GM23338 (cell line): ENCODE measurements around the gene UTP4. TPM values are rescaled to one million over a fixed set of nuclear protein-coding genes. Genes with fewer than 3 reads are reported as not detected.

Source experiments
- ATAC-seq: fragments of 200-7000 bp; cut with Tn5 transposase; 3 replicates; pipeline ENCODE4 v1.9.1; 2020
- DNase-seq: peaks from one replicate; pipeline ENCODE4 v3.0.0-alpha.2; 2015; ENCODE audit warnings: low spot score
- H2AFZ ChIP-seq: fragments of 200-600 bp; sonication (generic); 2 replicates; pipeline ENCODE4 v1.8.0; 2016; ENCODE audit warnings: antibody characterized with exemption, mild to moderate bottlenecking, moderate library complexity
- H3F3A ChIP-seq: fragments of 200-600 bp; sonication (generic); replicated peaks from 2 replicates; pipeline ENCODE4 v1.8.0; 2017; ENCODE audit warnings: antibody characterized with exemption, mixed run types, low read depth
- H3K27ac ChIP-seq: fragments of 200-600 bp; sonication (generic); 2 replicates; pipeline ENCODE4 v1.6.1; 2016; ENCODE audit warnings: low read depth
- H3K27me3 ChIP-seq: fragments of 200-600 bp; sonication (generic); 2 replicates; pipeline ENCODE4 v1.8.0; 2016; ENCODE audit warnings: mild to moderate bottlenecking, mixed run types, moderate library complexity; ENCODE audit not compliant: insufficient read depth
- H3K36me3 ChIP-seq: fragments of 200-600 bp; sonication (generic); 2 replicates; pipeline ENCODE4 v1.8.0; 2016; ENCODE audit warnings: mild to moderate bottlenecking; ENCODE audit not compliant: insufficient read depth
- H3K4me1 ChIP-seq: fragments of 200-600 bp; sonication (generic); 2 replicates; pipeline ENCODE4 v1.8.0; 2016; ENCODE audit warnings: mild to moderate bottlenecking, moderate library complexity; ENCODE audit not compliant: insufficient read depth
- H3K4me2 ChIP-seq: fragments of 200-600 bp; sonication (generic); 2 replicates; pipeline ENCODE4 v1.7.1; 2017; ENCODE audit warnings: mixed run types
- H3K4me3 ChIP-seq: fragments of 200-600 bp; sonication (generic); 2 replicates; pipeline ENCODE4 v1.6.1; 2016; ENCODE audit warnings: mixed run types
- H3K79me2 ChIP-seq: fragments of 200-600 bp; sonication (generic); replicated peaks from 2 replicates; pipeline ENCODE4 v1.8.0; 2017; ENCODE audit warnings: mild to moderate bottlenecking; ENCODE audit not compliant: insufficient read depth
- H3K9me2 ChIP-seq: fragments of 200-600 bp; sonication (generic); 2 replicates; pipeline ENCODE4 v1.8.0; 2017; ENCODE audit not compliant: insufficient read depth
- H4K20me1 ChIP-seq: fragments of 200-600 bp; sonication (generic); replicated peaks from 2 replicates; pipeline ENCODE4 v1.8.0; 2017; ENCODE audit warnings: mild to moderate bottlenecking; ENCODE audit not compliant: insufficient read depth
- H3K27ac Mint-ChIP-seq: 2 replicates; pipeline ENCODE4 v1.8.0; 2020; ENCODE audit warnings: inconsistent platforms, mild to moderate bottlenecking, moderate library complexity, mixed read lengths
- H3K27me3 Mint-ChIP-seq: 3 replicates; pipeline ENCODE4 v1.8.0; 2022; ENCODE audit warnings: low read depth, mild to moderate bottlenecking, moderate library complexity, mixed read lengths, inconsistent platforms; ENCODE audit not compliant: insufficient read depth, poor library complexity
- H3K36me3 Mint-ChIP-seq: 3 replicates; pipeline ENCODE4 v1.8.0; 2021; ENCODE audit warnings: low read depth, mild to moderate bottlenecking, inconsistent platforms, moderate library complexity, mixed read lengths
- H3K4me1 Mint-ChIP-seq: 3 replicates; pipeline ENCODE4 v1.8.0; 2020; ENCODE audit warnings: mild to moderate bottlenecking, inconsistent platforms, mixed read lengths
- H3K4me3 Mint-ChIP-seq: 3 replicates; pipeline ENCODE4 v1.8.0; 2021; ENCODE audit warnings: moderate library complexity, mild to moderate bottlenecking, inconsistent platforms, mixed read lengths
- H3K9me3 Mint-ChIP-seq: 3 replicates; pipeline ENCODE4 v1.8.0; 2020; ENCODE audit warnings: moderate library complexity, mild to moderate bottlenecking, inconsistent platforms, mixed read lengths
- CREB1 ChIP-seq: fragments of 250-450 bp; sonication (Bioruptor Pico); IDR thresholded peaks from 2 replicates; pipeline ENCODE4 v1.5.0; 2020; ENCODE audit warnings: low read depth, mild to moderate bottlenecking, moderate library complexity
- EZH2 ChIP-seq: fragments of 200-600 bp; sonication (generic); IDR thresholded peaks from one replicate; pipeline ENCODE4 v1.8.0; 2017; ENCODE audit warnings: antibody characterized with exemption, mild to moderate bottlenecking, low read depth; ENCODE audit not compliant: unreplicated experiment
- EZH2phosphoT487 ChIP-seq: fragments of 200-600 bp; sonication (generic); IDR thresholded peaks from one replicate; pipeline ENCODE4 v1.8.1; 2018; ENCODE audit warnings: antibody characterized with exemption; ENCODE audit not compliant: unreplicated experiment
- JUNB ChIP-seq: IDR thresholded peaks from one replicate; pipeline ENCODE4 v1.6.1; 2016; ENCODE audit warnings: antibody characterized with exemption; ENCODE audit not compliant: unreplicated experiment
- NANOG ChIP-seq: IDR thresholded peaks from 2 replicates; pipeline ENCODE4 v1.6.1; 2016; ENCODE audit warnings: antibody characterized with exemption, borderline replicate concordance
- POLR2AphosphoS5 ChIP-seq: IDR thresholded peaks from 2 replicates; pipeline ENCODE4 v1.6.1; 2016; ENCODE audit warnings: antibody characterized with exemption, low read depth
- STAT1 ChIP-seq: IDR thresholded peaks from one replicate; pipeline ENCODE4 v1.6.1; 2016; ENCODE audit warnings: antibody characterized with exemption; ENCODE audit not compliant: unreplicated experiment
- ZNF114 ChIP-seq: fragments of 250-450 bp; sonication (Bioruptor Pico); IDR thresholded peaks from 2 replicates; pipeline ENCODE4 v1.5.0; 2020; ENCODE audit warnings: mild to moderate bottlenecking, moderate library complexity
- polyA plus RNA-seq: library from polyadenylated mRNA; unstranded; fragments of >200 nt; fragmentation: Nextera tagmentation; extraction: Ambion mirVana; gene quantifications from 2 replicates; pipeline ENCODE4 v1.2.1, GENCODE V29; 2016
- total RNA-seq: library from RNA; depleted of rRNA; stranded (reverse); fragments of >200 nt; shearing (Covaris generic); gene quantifications from 2 replicates; pipeline ENCODE4 v1.2.3, GENCODE V29; 2014
- TF ChIP-seq, protein P1 (sequence below), 2 experiments: fragments of 200-600 bp in 1 of 2; sonication (generic) in 1 of 2; conservative IDR thresholded peaks; 2 replicates each; pipeline versions ENCODE4 v1.5.1 to v1.6.1; 2016 to 2017; ENCODE audit warnings: antibody characterized with exemption in 2 of 2, low read depth in 2 of 2, mild to moderate bottlenecking in 2 of 2, moderate library complexity in 1 of 2
- TF ChIP-seq, protein P2 (sequence below): IDR thresholded peaks from 2 replicates; pipeline ENCODE4 v1.6.1; 2016; ENCODE audit warnings: antibody characterized with exemption
- TF ChIP-seq, protein P3 (sequence below): fragments of 250-450 bp; sonication (Bioruptor Pico); IDR thresholded peaks from 2 replicates; pipeline ENCODE4 v1.5.0; 2020; ENCODE audit warnings: mild to moderate bottlenecking, moderate library complexity
- TF ChIP-seq, protein P4 (sequence below): IDR thresholded peaks from one replicate; pipeline ENCODE4 v1.6.1; 2018; ENCODE audit warnings: antibody characterized with exemption; ENCODE audit not compliant: unreplicated experiment

The UTP4 gene
- total and polyA plus RNA-seq, 2 experiments from 2014 or later: 63.2 to 66.6 TPM

DNA sequence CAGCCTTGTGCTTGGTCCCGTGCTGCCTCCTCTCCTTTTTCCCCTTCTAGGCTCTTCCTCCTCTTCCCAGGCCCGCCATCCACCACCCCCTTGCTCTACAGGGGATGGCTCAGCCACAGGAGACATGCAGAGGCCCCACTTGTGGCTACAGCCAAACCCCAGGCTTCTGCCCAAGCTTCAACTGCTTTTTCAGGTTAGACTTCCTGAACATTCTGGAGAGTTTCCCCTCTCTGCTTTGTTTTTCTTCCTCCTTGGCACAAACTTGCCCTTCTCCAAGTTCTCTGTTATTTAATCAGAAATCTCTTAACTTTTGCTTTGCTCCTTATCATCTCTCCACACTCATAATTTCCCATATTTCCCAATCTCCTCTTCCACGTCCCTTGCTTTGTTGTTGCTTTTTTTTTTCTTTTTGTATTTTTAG, 45.3 kb upstream of the UTP4 start:
- Histone ChIP-seq H3K4me2 (no peak overlapping the region), H3K79me2 (no peaks in the 10 kb centered on the region), H3K9me2 (peaks cover 7% of the 10 kb centered on the region; the same call in 1 of the 2 replicates), H2AFZ (no peak overlapping the region), H3K4me1 (peaks cover 24% of the 10 kb centered on the region), H3F3A (peaks cover 15% of the 10 kb centered on the region; the same call in 1 of the 2 replicates), H4K20me1 (no peaks in the 10 kb centered on the region), H3K36me3 (no peaks in the 10 kb centered on the region), H3K27me3 (no peaks in the 10 kb centered on the region), H3K4me3 (no peak overlapping the region), H3K27ac (peak overlapping the region; percentile 32; the same call in 1 of the 2 replicates)
- H3K36me3 Mint-ChIP-seq: peaks cover 17% of the 10 kb centered on the region; the same call in 1 of the 3 replicates
- no peaks in the 10 kb centered on the region for H3K9me3 Mint-ChIP-seq
- ATAC-seq (no peak), DNase-seq (no peak)
- peak overlapping the region; percentile 10; the same call in 1 of the 2 replicates for H3K27ac Mint-ChIP-seq
- H3K4me3 Mint-ChIP-seq: no peak overlapping the region
- TF ChIP-seq POLR2AphosphoS5: no peak
- TF ChIP-seq, protein P1, sequence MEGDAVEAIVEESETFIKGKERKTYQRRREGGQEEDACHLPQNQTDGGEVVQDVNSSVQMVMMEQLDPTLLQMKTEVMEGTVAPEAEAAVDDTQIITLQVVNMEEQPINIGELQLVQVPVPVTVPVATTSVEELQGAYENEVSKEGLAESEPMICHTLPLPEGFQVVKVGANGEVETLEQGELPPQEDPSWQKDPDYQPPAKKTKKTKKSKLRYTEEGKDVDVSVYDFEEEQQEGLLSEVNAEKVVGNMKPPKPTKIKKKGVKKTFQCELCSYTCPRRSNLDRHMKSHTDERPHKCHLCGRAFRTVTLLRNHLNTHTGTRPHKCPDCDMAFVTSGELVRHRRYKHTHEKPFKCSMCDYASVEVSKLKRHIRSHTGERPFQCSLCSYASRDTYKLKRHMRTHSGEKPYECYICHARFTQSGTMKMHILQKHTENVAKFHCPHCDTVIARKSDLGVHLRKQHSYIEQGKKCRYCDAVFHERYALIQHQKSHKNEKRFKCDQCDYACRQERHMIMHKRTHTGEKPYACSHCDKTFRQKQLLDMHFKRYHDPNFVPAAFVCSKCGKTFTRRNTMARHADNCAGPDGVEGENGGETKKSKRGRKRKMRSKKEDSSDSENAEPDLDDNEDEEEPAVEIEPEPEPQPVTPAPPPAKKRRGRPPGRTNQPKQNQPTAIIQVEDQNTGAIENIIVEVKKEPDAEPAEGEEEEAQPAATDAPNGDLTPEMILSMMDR (conservative IDR thresholded peaks at IDR 0.05; ENCODE audit: low read depth in 2 of 2): no peak
- TF ChIP-seq, protein P2, sequence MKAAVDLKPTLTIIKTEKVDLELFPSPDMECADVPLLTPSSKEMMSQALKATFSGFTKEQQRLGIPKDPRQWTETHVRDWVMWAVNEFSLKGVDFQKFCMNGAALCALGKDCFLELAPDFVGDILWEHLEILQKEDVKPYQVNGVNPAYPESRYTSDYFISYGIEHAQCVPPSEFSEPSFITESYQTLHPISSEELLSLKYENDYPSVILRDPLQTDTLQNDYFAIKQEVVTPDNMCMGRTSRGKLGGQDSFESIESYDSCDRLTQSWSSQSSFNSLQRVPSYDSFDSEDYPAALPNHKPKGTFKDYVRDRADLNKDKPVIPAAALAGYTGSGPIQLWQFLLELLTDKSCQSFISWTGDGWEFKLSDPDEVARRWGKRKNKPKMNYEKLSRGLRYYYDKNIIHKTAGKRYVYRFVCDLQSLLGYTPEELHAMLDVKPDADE: no peak
- no peak for TF ChIP-seq NANOG
- TF ChIP-seq, protein P3, sequence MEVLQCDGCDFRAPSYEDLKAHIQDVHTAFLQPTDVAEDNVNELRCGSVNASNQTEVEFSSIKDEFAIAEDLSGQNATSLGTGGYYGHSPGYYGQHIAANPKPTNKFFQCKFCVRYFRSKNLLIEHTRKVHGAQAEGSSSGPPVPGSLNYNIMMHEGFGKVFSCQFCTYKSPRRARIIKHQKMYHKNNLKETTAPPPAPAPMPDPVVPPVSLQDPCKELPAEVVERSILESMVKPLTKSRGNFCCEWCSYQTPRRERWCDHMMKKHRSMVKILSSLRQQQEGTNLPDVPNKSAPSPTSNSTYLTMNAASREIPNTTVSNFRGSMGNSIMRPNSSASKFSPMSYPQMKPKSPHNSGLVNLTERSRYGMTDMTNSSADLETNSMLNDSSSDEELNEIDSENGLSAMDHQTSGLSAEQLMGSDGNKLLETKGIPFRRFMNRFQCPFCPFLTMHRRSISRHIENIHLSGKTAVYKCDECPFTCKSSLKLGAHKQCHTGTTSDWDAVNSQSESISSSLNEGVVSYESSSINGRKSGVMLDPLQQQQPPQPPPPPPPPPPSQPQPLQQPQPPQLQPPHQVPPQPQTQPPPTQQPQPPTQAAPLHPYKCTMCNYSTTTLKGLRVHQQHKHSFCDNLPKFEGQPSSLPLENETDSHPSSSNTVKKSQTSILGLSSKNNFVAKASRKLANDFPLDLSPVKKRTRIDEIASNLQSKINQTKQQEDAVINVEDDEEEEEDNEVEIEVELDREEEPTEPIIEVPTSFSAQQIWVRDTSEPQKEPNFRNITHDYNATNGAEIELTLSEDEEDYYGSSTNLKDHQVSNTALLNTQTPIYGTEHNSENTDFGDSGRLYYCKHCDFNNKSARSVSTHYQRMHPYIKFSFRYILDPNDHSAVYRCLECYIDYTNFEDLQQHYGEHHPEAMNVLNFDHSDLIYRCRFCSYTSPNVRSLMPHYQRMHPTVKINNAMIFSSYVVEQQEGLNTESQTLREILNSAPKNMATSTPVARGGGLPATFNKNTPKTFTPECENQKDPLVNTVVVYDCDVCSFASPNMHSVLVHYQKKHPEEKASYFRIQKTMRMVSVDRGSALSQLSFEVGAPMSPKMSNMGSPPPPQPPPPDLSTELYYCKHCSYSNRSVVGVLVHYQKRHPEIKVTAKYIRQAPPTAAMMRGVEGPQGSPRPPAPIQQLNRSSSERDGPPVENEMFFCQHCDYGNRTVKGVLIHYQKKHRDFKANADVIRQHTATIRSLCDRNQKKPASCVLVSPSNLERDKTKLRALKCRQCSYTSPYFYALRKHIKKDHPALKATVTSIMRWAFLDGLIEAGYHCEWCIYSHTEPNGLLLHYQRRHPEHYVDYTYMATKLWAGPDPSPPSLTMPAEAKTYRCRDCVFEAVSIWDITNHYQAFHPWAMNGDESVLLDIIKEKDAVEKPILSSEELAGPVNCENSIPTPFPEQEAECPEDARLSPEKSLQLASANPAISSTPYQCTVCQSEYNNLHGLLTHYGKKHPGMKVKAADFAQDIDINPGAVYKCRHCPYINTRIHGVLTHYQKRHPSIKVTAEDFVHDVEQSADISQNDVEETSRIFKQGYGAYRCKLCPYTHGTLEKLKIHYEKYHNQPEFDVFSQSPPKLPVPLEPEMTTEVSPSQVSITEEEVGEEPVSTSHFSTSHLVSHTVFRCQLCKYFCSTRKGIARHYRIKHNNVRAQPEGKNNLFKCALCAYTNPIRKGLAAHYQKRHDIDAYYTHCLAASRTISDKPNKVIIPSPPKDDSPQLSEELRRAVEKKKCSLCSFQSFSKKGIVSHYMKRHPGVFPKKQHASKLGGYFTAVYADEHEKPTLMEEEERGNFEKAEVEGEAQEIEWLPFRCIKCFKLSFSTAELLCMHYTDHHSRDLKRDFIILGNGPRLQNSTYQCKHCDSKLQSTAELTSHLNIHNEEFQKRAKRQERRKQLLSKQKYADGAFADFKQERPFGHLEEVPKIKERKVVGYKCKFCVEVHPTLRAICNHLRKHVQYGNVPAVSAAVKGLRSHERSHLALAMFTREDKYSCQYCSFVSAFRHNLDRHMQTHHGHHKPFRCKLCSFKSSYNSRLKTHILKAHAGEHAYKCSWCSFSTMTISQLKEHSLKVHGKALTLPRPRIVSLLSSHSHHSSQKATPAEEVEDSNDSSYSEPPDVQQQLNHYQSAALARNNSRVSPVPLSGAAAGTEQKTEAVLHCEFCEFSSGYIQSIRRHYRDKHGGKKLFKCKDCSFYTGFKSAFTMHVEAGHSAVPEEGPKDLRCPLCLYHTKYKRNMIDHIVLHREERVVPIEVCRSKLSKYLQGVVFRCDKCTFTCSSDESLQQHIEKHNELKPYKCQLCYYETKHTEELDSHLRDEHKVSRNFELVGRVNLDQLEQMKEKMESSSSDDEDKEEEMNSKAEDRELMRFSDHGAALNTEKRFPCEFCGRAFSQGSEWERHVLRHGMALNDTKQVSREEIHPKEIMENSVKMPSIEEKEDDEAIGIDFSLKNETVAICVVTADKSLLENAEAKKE (CRISPR knock-in tag): no peak
- TF ChIP-seq EZH2phosphoT487: no peak
- TF ChIP-seq ZNF114 (CRISPR knock-in tag): no peak
- no peak for TF ChIP-seq EZH2
- TF ChIP-seq JUNB: no peak
- TF ChIP-seq STAT1: no peak
- TF ChIP-seq, protein P4, sequence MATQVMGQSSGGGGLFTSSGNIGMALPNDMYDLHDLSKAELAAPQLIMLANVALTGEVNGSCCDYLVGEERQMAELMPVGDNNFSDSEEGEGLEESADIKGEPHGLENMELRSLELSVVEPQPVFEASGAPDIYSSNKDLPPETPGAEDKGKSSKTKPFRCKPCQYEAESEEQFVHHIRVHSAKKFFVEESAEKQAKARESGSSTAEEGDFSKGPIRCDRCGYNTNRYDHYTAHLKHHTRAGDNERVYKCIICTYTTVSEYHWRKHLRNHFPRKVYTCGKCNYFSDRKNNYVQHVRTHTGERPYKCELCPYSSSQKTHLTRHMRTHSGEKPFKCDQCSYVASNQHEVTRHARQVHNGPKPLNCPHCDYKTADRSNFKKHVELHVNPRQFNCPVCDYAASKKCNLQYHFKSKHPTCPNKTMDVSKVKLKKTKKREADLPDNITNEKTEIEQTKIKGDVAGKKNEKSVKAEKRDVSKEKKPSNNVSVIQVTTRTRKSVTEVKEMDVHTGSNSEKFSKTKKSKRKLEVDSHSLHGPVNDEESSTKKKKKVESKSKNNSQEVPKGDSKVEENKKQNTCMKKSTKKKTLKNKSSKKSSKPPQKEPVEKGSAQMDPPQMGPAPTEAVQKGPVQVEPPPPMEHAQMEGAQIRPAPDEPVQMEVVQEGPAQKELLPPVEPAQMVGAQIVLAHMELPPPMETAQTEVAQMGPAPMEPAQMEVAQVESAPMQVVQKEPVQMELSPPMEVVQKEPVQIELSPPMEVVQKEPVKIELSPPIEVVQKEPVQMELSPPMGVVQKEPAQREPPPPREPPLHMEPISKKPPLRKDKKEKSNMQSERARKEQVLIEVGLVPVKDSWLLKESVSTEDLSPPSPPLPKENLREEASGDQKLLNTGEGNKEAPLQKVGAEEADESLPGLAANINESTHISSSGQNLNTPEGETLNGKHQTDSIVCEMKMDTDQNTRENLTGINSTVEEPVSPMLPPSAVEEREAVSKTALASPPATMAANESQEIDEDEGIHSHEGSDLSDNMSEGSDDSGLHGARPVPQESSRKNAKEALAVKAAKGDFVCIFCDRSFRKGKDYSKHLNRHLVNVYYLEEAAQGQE: no peak
- TF ChIP-seq CREB1 (CRISPR knock-in tag): no peak
- peaks cover 41% of the 10 kb centered on the region for H3K4me1 Mint-ChIP-seq
- H3K27me3 Mint-ChIP-seq: peaks cover 12% of the 10 kb centered on the region
